ENCODE data around the gene OR11H6.

GRCh38 chr14:20209595-20209994 is 13.9 kb upstream of the OR11H6 start:
- TF ChIP-seq EZH2 (IDR thresholded peaks at IDR 0.05; ENCODE audit: low read length, missing control alignments) (no peak), CTCF (conservative IDR thresholded peaks at IDR 0.05 in 1 of 2, IDR thresholded peaks at IDR 0.05 in 1 of 2; ENCODE audit: low read depth in 1 of 2, low read length in 2 of 2) (no peak)
